Mucosa of stomach (tissue), 1 donor: ENCODE measurements around the gene SYNPO2.
"Not testable (repeated sequence)": the region's sequence is repeated elsewhere in the genome, so short reads cannot be mapped to it uniquely, and the experiment has no call there.

ENCODE experiments used
- H3K27me3 ChIP-seq: one replicate; pipeline ENCODE4 v1.7.0; 2013; ENCODE audit warnings: mild to moderate bottlenecking, low read length; ENCODE audit not compliant: control insufficient read depth, insufficient read depth
- H3K36me3 ChIP-seq: one replicate; pipeline ENCODE4 v1.7.0; 2013; ENCODE audit warnings: low read length; ENCODE audit not compliant: control insufficient read depth, insufficient read depth
- H3K4me1 ChIP-seq: one replicate; pipeline ENCODE4 v1.7.0; 2013; ENCODE audit warnings: mild to moderate bottlenecking, low read length; ENCODE audit not compliant: control insufficient read depth, insufficient read depth
- H3K4me3 ChIP-seq: one replicate; pipeline ENCODE4 v1.7.0; 2013; ENCODE audit warnings: low read length
- H3K9ac ChIP-seq: one replicate; pipeline ENCODE4 v1.7.0; 2013; ENCODE audit warnings: mild to moderate bottlenecking, low read length, moderate library complexity
- H3K9me3 ChIP-seq: one replicate; pipeline ENCODE4 v1.7.0; 2013; ENCODE audit warnings: mild to moderate bottlenecking, low read length, moderate library complexity; ENCODE audit not compliant: control insufficient read depth
- donor health status: Pancreatic carcinoma.

Gene SYNPO2

DNA sequence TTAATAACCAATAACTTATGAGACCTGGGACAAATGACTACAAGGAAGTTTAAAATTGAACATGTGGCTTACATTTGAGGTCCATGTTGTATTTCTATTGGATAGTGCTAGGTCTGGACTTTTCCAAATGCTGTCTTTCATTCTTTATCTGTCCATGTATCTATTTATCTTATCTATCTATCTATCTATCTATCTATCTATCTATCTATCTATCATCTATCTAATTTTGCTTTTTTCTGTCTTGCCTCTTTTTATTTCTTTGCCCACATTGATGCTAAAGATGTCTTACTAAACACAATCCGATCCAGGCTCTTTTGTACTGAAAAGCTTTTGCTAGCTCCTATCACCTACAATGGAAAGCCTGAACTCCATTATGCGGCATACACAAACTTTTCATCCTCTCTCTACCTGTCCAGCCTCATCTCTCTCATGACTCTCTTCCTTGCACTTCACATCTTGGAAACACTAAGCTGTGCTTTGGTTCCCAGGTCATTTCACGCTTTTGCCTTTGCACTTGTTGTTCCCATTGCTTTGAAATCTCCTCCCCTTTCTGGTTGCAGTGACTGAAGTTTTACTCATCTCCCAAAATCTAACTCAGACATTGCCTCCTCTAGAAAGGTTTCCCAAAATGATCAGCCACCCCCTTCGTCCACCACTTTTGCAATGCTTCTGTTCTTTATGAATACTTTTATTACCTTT lies 107.2 kb downstream of the SYNPO2 start:
- Histone ChIP-seq H3K36me3 (no peaks in the 10 kb centered on the region), H3K9ac (no peak overlapping the region), H3K4me1 (no peaks in the 10 kb centered on the region)

DNA sequence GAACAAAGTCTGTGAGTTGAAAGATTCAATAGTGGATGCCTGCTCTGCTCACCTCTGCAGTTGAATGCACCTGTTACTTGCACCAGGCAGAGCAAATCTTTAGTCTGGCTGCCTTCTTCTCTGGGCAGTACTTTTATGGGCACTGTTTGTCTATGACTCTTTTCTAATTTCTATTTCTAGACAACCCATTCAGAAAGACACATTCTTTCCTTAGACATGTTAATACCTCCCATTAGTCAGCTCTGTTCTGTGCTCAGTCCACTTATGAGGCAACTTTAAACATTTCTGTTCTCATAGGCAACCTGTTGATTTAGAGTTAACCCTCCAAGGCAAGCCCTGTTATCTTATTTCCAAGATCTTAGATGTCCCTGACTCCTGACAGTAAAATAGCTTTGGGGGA lies 108.9 kb downstream of the SYNPO2 start:
- no peaks in the 10 kb centered on the region for H3K9me3 ChIP-seq
- no peak overlapping the region for H3K9ac ChIP-seq

More for the DNA sequence above, 107.2 kb downstream of the SYNPO2 start:
- Histone ChIP-seq H3K4me3 (no peak overlapping the region), H3K27me3 (no peaks in the 10 kb centered on the region), H3K9me3 (no peaks in the 10 kb centered on the region)

DNA sequence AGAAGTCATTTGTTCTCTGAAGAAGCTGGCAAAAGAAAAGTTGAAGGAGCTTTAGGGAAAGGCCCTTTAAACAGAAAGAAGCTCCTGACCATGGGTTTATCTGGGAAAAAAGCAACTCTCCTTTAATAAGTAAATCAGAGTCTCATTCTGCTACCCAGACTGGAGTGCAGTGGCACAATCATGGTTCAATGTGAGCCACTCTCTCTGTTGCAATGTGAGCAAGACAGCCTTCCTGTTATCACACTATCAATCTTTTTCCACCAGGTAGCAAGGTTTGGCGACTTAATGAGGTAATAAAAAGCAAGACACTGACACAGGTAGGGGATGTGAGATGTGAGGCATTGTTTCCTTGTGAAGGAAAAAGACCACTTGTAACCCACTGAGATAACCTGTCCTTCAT lies 111.3 kb downstream of the SYNPO2 start:
- H3K4me1 ChIP-seq, result no peaks in the 10 kb centered on the region

More for the DNA sequence above, 108.9 kb downstream of the SYNPO2 start:
- no peak overlapping the region for H3K4me3 ChIP-seq
- H3K36me3 ChIP-seq, result no peaks in the 10 kb centered on the region
- H3K4me1 ChIP-seq, result no peaks in the 10 kb centered on the region
- H3K27me3 ChIP-seq, result no peaks in the 10 kb centered on the region

DNA sequence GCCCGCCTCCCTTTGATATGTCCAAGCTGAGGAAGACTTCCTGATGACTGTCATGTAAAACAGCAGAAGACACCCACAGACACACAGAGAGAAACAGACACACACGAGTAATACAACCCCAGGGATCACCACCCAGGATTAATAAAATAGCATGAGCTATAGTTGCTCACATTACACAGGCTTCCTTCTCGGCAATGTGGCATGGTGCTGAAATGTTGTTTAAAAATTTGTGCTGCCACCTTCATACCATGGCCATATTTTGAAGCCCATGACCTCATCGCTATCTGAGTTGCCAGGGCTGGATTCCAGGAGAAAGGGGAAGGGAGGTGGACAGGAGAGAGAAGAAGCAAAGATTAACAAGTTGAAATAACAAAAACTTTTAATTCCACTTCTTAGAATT lies 111.7 kb downstream of the SYNPO2 start:
- no peaks in the 10 kb centered on the region for H3K36me3 ChIP-seq
- no peaks in the 10 kb centered on the region for H3K4me1 ChIP-seq
- H3K9ac ChIP-seq, result no peak overlapping the region
- H3K9me3 ChIP-seq, result no peaks in the 10 kb centered on the region
- H3K4me3 ChIP-seq, result no peak overlapping the region
- H3K27me3 ChIP-seq, result no peaks in the 10 kb centered on the region

More for the DNA sequence above, 111.3 kb downstream of the SYNPO2 start:
- no peaks in the 10 kb centered on the region for H3K27me3 ChIP-seq
- H3K4me3 ChIP-seq, result no peak overlapping the region
- H3K9me3 ChIP-seq, result no peaks in the 10 kb centered on the region
- H3K36me3 ChIP-seq, result no peaks in the 10 kb centered on the region
- no peak overlapping the region for H3K9ac ChIP-seq

DNA sequence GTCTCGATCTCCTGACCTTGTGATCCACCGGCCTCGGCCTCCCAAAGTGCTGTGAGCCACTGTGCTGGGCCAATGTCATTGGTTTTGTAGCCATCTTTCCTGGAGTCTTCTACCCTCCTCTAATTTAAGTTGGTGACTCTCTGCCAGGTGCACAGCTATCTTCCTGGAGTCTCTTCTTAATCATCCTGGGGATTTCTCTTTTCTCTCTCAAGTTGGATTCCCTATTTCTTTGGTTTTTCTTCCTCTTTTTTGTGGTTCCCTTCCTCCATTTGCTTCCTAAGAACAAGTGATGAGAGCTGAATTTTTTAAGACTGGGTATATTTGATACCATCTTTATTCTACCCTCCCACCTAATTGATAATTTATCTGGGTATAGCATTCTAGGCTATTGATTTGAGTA lies 113.8 kb downstream of the SYNPO2 start:
- Histone ChIP-seq H3K9me3 (no peaks in the 10 kb centered on the region), H3K9ac (no peak overlapping the region), H3K4me1 (no peaks in the 10 kb centered on the region), H3K4me3 (no peak overlapping the region), H3K27me3 (no peaks in the 10 kb centered on the region), H3K36me3 (no peaks in the 10 kb centered on the region)

DNA sequence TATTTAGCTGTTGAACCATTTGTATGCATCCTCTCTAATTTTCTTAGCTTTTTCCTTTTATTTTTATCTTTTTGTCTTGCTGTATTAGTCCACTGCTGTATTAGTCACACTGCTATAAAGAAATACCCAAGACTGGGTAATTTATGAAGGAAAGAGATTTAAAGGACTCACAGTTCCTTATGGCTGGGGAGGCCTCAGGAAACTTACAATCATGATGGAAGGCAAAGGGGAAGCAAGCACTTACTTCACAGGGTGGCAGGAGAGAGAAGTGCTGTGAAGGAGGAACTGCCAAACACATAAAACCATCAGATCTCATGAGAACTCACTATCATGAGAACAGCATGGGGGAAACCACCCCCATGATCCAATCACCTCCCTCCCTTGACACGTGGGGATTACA lies 114.3 kb downstream of the SYNPO2 start:
- not testable (repeated sequence) for H3K4me1 ChIP-seq, H3K4me3 ChIP-seq

DNA sequence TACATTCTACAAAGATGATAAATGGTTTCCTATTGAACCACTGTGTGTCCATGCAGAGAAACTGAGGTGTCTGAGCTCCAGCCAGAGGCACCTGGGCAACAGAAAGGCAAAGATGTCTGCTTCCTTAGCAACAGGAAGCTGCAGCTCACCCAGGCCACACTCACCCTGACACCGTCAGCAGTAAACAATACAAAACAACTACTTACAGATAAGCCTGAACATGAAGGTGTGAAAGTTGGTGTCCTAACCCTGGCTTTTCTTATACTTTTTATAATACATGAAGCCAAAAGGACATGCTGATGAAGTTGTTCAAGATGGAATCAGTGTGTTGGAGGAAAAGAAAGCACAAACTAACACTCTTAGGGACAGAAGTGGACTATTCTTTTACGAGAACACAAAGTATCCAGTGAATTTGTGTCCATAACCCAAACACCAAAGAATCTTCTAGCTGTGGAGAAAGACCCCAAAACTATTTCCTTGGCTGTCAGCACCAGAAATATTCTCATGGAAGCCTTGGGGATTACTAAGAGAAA lies 117.3 kb downstream of the SYNPO2 start:
- no peaks in the 10 kb centered on the region for H3K36me3 ChIP-seq
- no peaks in the 10 kb centered on the region for H3K27me3 ChIP-seq
- H3K9ac ChIP-seq, result no peak overlapping the region
- H3K9me3 ChIP-seq, result no peaks in the 10 kb centered on the region
- H3K4me3 ChIP-seq, result no peak overlapping the region
- no peaks in the 10 kb centered on the region for H3K4me1 ChIP-seq

More for the DNA sequence above, 114.3 kb downstream of the SYNPO2 start:
- not testable (repeated sequence) for H3K27me3 ChIP-seq, H3K9ac ChIP-seq, H3K36me3 ChIP-seq, H3K9me3 ChIP-seq

DNA sequence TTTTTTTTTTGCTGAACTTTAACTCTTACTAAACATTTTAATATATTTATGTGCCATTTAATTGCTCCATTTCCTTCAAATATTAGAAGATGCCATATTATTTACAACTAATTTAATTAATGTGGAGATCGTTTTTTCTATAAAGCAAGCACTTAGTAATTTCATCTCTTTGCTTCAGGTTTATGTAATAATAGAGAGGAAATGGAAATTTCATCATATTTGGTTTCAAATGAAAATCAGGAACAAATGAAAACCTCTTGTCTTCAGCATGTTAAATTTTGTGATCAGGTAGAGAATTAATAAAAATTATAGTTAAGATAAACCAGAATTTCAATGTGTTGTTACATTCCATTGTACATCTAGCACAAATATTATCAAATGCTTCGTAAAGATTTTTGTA lies 120.1 kb downstream of the SYNPO2 start:
- no peaks in the 10 kb centered on the region for H3K4me1 ChIP-seq
- no peaks in the 10 kb centered on the region for H3K27me3 ChIP-seq
- no peaks in the 10 kb centered on the region for H3K9me3 ChIP-seq

DNA sequence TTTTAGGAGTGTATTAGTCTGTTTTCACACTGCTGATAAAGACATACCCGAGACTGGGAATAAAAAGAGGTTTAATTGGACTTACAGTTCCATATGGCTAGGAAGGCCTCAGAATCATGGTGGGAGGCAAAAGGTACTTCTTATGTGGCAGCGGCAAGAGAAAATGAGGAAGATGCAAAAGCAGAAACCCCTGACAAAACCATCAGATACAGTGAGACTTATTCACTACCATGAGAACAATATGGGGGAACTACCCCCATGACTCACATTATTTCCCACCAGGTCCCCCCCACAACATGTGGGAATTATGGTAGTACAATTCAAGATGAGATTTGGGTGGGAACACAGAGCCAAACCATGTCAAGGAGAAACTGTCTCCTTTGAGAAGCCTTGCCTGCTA lies 121.6 kb downstream of the SYNPO2 start:
- H3K4me1 ChIP-seq, H3K27me3 ChIP-seq, H3K9ac ChIP-seq, H3K36me3 ChIP-seq, H3K9me3 ChIP-seq, H3K4me3 ChIP-seq: not testable (repeated sequence)

More for the DNA sequence above, 120.1 kb downstream of the SYNPO2 start:
- Histone ChIP-seq H3K36me3 (no peaks in the 10 kb centered on the region), H3K9ac (no peak overlapping the region), H3K4me3 (no peak overlapping the region)

DNA sequence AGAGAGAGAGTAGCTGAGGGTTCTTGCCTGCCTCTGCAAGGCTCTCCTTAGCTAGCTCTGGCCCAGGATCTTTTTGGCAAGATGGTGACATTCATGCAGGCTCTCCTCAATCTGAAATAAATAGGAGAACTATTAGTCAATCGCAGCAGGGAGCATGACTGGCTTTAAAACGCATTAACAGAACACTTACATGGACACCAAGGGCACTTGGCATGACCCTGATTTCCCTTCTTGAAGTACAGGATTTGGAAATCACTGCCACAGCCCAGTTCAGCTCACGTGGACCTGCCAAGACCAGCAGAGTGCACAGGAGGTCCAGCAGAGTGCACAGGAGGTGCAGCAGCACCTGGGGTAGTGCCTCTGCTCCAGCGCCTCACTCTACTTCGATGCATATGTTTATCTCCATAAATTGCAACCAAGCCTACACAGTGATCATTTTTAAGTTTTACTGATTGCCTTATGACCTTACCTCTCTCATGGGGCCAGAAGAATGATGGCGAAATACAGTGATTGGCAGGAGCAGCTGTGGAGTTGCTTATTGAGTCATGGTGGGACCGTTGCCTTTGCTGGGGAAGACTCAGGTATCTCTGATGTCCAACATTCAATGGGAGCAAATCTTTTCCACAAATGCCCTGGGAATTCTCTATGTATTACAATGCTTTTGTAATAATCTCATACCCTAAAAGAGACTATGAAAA lies 122.4 kb downstream of the SYNPO2 start:
- Histone ChIP-seq H3K4me1 (no peaks in the 10 kb centered on the region), H3K36me3 (no peaks in the 10 kb centered on the region), H3K9ac (no peak overlapping the region), H3K27me3 (no peaks in the 10 kb centered on the region), H3K9me3 (no peaks in the 10 kb centered on the region), H3K4me3 (no peak overlapping the region)

DNA sequence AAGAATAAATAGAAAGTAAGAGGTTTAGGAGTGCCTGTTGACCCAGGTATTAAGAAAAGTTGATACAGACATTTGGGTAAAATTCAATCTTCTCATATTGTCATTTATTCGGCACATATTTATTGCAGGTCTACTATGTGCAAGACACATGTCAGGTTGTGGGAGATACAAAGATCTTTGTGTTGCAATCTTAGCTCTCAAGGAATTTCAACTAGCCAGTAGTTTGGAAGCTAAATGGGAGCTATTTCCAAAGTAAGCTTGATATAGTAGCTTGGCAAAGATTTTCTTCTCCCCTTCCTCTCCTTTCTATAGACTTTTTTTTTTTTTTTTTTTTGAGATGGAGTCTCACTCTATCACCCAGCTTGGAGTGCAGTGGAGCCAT lies 122.9 kb downstream of the SYNPO2 start:
- Histone ChIP-seq H3K4me1 (no peaks in the 10 kb centered on the region), H3K4me3 (no peak overlapping the region), H3K36me3 (no peaks in the 10 kb centered on the region), H3K27me3 (no peaks in the 10 kb centered on the region), H3K9ac (no peak overlapping the region), H3K9me3 (no peaks in the 10 kb centered on the region)

DNA sequence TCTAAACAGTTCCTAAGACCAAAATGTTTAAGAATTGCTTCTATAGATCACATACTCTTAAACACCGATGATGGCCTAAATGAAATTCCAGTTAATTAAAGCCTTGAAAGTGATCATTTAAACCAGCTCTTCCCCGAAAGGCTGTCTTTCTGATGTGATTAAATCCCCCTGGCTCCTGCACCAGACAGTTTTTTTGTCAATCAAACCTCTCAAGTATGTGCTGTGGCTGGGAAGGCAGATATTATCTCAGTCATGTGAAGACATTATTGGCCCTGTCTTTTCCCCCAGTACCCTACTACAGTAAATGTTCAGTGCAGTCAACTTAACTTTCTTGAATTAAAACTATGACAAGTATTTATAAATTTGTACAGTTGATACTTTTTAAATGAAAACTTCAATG lies 126.0 kb downstream of the SYNPO2 start:
- no peak overlapping the region for H3K9ac ChIP-seq
- no peaks in the 10 kb centered on the region for H3K36me3 ChIP-seq
- H3K4me1 ChIP-seq, result no peaks in the 10 kb centered on the region
- no peak overlapping the region for H3K4me3 ChIP-seq
- H3K27me3 ChIP-seq, result no peaks in the 10 kb centered on the region
- no peaks in the 10 kb centered on the region for H3K9me3 ChIP-seq
